ENCODE results near the gene EPM2A.
"Not testable (repeated sequence)": the region's sequence is repeated elsewhere in the genome, so short reads cannot be mapped to it uniquely, and the experiment has no call there.

The EPM2A gene

GRCh38 chr6:145735356-145736165 is at the start of gene EPM2A:
TSS of gene EPM2A (minus strand) at chr6:145735520. CDS start at chr6:145735498, 22 bp downstream.
- DNase-seq (ENCODE audit: low read depth, low spot score), result peak; percentile 86

- DNase-seq (ENCODE audit: low read depth, low spot score), result no peak
These were observed 49.4 kb upstream of the EPM2A start for GRCh38 chr6:145784683-145785082.

- DNase-seq (ENCODE audit: low read depth, low spot score), result no peak
These were observed 48.5 kb upstream of the EPM2A start for GRCh38 chr6:145783796-145784195.

- DNase-seq (ENCODE audit: low read depth, low spot score), result no peak
These were observed 37.5 kb upstream of the EPM2A start for GRCh38 chr6:145772846-145773245.

- no peak for DNase-seq (ENCODE audit: low read depth, low spot score)
These were observed 30.1 kb upstream of the EPM2A start for GRCh38 chr6:145765449-145765848.

- no peak for DNase-seq (ENCODE audit: low read depth, low spot score)
These were observed 28.4 kb upstream of the EPM2A start for GRCh38 chr6:145763742-145764141.

- no peak for DNase-seq (ENCODE audit: low read depth, low spot score)
These were observed 26.3 kb upstream of the EPM2A start for GRCh38 chr6:145761584-145761983.

- DNase-seq (ENCODE audit: low read depth, low spot score), result no peak
These were observed 22.8 kb upstream of the EPM2A start for GRCh38 chr6:145758113-145758512.

GRCh38 chr6:145756170-145756662 is 20.9 kb upstream of the EPM2A start:
- no peak for DNase-seq (ENCODE audit: low read depth, low spot score)

GRCh38 chr6:145755682-145756081 is 20.4 kb upstream of the EPM2A start:
- no peak for DNase-seq (ENCODE audit: low read depth, low spot score)

- DNase-seq (ENCODE audit: low read depth, low spot score), result no peak
These were observed 17.3 kb upstream of the EPM2A start for GRCh38 chr6:145752638-145753037.

GRCh38 chr6:145749632-145750031 is 14.3 kb upstream of the EPM2A start:
- DNase-seq (ENCODE audit: low read depth, low spot score), result no peak

- DNase-seq (ENCODE audit: low read depth, low spot score), result no peak
These were observed 10.5 kb upstream of the EPM2A start for GRCh38 chr6:145745861-145746260.

GRCh38 chr6:145744619-145745018 is 9.3 kb upstream of the EPM2A start:
- no peak for DNase-seq (ENCODE audit: low read depth, low spot score)

- DNase-seq (ENCODE audit: low read depth, low spot score), result no peak
These were observed 8.0 kb upstream of the EPM2A start for GRCh38 chr6:145743332-145743731.

- not testable (repeated sequence) for DNase-seq (ENCODE audit: low read depth, low spot score)
These were observed 7.2 kb upstream of the EPM2A start for GRCh38 chr6:145742472-145742871.

- DNase-seq (ENCODE audit: low read depth, low spot score), result not testable (repeated sequence)
These were observed 4.4 kb upstream of the EPM2A start for GRCh38 chr6:145739685-145740084.

GRCh38 chr6:145738265-145738664 is 2.9 kb upstream of the EPM2A start:
- DNase-seq (ENCODE audit: low read depth, low spot score), result no peak

GRCh38 chr6:145736661-145737144 is 1.4 kb upstream of the EPM2A start:
- DNase-seq (ENCODE audit: low read depth, low spot score), result no peak

- peak; percentile 95 for DNase-seq (ENCODE audit: low read depth, low spot score)
These were observed 599 bp downstream of the EPM2A start for GRCh38 chr6:145734486-145735355.

- DNase-seq (ENCODE audit: low read depth, low spot score), result no peak
These were observed 1.5 kb downstream of the EPM2A start for GRCh38 chr6:145733810-145734209.

GRCh38 chr6:145733207-145733606 is 2.1 kb downstream of the EPM2A start:
- DNase-seq (ENCODE audit: low read depth, low spot score), result no peak

Measured in ELF-1 (cell line).